NCI-H446 treated with DMSO at 0.1 percent for 48 hours (cell line): ENCODE data around the gene FASTK.

Experiments used
- DNase-seq: peaks from one replicate; lab custom pipeline; 2025; lab: John Stamatoyannopoulos, UW

Gene FASTK

GRCh38 chr7:151065516-151065915, 15.1 kb downstream of the FASTK start:
- no peak for DNase-seq

GRCh38 chr7:151064993-151065392, 15.6 kb downstream of the FASTK start:
- DNase-seq, result no peak

- no peak for DNase-seq
Observed at GRCh38 chr7:151064454-151064853, 16.2 kb downstream of the FASTK start.

GRCh38 chr7:151063212-151063561, 17.4 kb downstream of the FASTK start:
- no peak for DNase-seq

GRCh38 chr7:151062399-151063211, 18.0 kb downstream of the FASTK start:
- no peak for DNase-seq

GRCh38 chr7:151062111-151062398, 18.6 kb downstream of the FASTK start:
- DNase-seq, result no peak

- no peak for DNase-seq
Observed at GRCh38 chr7:151061213-151062110, 19.1 kb downstream of the FASTK start.

GRCh38 chr7:151060416-151061212, 20.0 kb downstream of the FASTK start:
- DNase-seq, result no peak

GRCh38 chr7:151060113-151060415, 20.5 kb downstream of the FASTK start:
- DNase-seq, result no peak

- DNase-seq, result peak; percentile 16
Observed at GRCh38 chr7:151059367-151060112, 21.1 kb downstream of the FASTK start, which contains the start of gene SLC4A2. Gene SLC4A2, plus strand, starts transcription at chr7:151059589. Its CDS starts 2,399 bp downstream, at chr7:151061988.

- no peak for DNase-seq
Observed at GRCh38 chr7:151058781-151059366, 21.7 kb downstream of the FASTK start.

GRCh38 chr7:151057989-151058780, 22.4 kb downstream of the FASTK start:
- DNase-seq, result peak; percentile 98

GRCh38 chr7:151057506-151057988, 23.1 kb downstream of the FASTK start, which contains the start of gene CDK5:
Gene CDK5, minus strand, starts transcription at chr7:151057897. Its CDS starts 49 bp downstream, at chr7:151057848.
- DNase-seq, result no peak

- no peak for DNase-seq
Observed at GRCh38 chr7:151056666-151057505, 23.7 kb downstream of the FASTK start.

GRCh38 chr7:151056283-151056665, 24.3 kb downstream of the FASTK start:
- DNase-seq, result no peak

GRCh38 chr7:151053751-151054150, 26.9 kb downstream of the FASTK start:
- DNase-seq, result no peak

- DNase-seq, result no peak
Observed at GRCh38 chr7:151053096-151053495, 27.5 kb downstream of the FASTK start.

GRCh38 chr7:151051108-151051507, 29.5 kb downstream of the FASTK start:
- no peak for DNase-seq

- DNase-seq, result no peak
Observed at GRCh38 chr7:151048911-151049463, 31.6 kb downstream of the FASTK start.
